Measurements from ENCODE around the gene PIGU. TPM values are rescaled to one million over a fixed set of nuclear protein-coding genes. Genes with fewer than 3 reads are reported as not detected.

PIGU gene
- polyA plus RNA-seq, 1 of the 3 experiments (the other 2 are of a cell fraction): 40.3 TPM

DNA sequence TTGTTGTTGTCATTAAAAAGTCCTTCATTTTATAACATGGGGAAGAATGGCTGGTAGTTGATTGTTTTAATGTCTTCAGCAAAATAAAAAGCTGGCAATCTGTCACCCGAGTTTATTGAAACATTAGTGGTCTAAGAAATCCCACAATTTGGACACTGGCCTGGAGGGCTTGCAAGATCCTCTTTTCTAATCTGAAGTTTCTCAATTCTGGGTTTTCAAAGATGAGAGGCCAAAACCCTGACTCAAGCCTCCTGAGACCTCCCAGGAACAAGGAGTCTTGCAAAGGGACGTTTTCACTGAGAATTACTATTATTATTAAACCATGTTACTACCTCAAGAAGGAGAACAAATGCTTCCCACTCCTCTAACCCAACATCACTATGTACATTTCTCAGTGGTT, 98.9 kb downstream of the PIGU start (continued):
- TF ChIP-seq, protein P1, sequence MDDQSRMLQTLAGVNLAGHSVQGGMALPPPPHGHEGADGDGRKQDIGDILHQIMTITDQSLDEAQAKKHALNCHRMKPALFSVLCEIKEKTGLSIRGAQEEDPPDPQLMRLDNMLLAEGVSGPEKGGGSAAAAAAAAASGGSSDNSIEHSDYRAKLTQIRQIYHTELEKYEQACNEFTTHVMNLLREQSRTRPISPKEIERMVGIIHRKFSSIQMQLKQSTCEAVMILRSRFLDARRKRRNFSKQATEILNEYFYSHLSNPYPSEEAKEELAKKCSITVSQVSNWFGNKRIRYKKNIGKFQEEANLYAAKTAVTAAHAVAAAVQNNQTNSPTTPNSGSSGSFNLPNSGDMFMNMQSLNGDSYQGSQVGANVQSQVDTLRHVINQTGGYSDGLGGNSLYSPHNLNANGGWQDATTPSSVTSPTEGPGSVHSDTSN (IDR thresholded peaks at IDR 0.05): no peak
- TF ChIP-seq REST (IDR thresholded peaks at IDR 0.05; ENCODE audit: low read depth, low read length) (no peak), EZH2phosphoT487 (IDR thresholded peaks at IDR 0.05; ENCODE audit: borderline replicate concordance, low read depth) (no peak)

DNA sequence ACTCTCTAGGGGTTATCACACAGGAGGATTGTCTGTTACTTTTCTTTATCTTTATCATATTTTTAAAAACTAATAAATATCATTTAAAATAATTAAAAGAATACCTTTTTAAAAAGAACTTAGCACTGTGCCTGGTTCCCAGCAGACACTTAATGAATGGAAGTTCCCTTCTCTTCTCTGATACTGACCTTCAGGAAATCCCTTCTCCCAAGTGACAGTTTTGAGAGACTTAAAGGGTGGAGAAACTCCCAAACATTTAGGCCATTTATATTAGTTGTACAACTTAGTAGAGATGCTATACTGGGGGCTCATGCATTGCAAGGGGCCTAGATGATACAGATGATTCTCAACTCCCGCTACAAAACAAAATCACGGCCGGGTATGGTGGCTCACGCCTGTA, 99.8 kb downstream of the PIGU start:
- Histone ChIP-seq H3K36me3 (replicated peaks in 1 of 2; ENCODE audit: control insufficient read depth in 1 of 2, insufficient read depth in 2 of 2, low read length in 1 of 2) (peaks cover 0 to 8% of the 10 kb centered on the region in 2 experiments), H2AFZ (ENCODE audit: low read depth) (no peak overlapping the region), H3K27me3 (ENCODE audit: insufficient read depth) (no peaks in the 10 kb centered on the region), H3K9me3 (no peaks in the 10 kb centered on the region), H3K4me2 (no peak overlapping the region), H3K4me1 (ENCODE audit: control insufficient read depth in 1 of 2, insufficient read depth in 2 of 2, low read depth in 1 of 2, low read length in 1 of 2) (peaks cover 0 to 11% of the 10 kb centered on the region in 2 experiments; a peak in 3 of 4 replicates), H3K79me2 (ENCODE audit: insufficient read depth) (no peaks in the 10 kb centered on the region), H3K27ac (ENCODE audit: low read depth in 2 of 2, low read length in 1 of 2) (no peak overlapping the region), H3F3A (replicated peaks; ENCODE audit: insufficient read depth) (no peaks in the 10 kb centered on the region), H3K9ac (no peak overlapping the region), H3K4me3 (ENCODE audit: low read depth in 2 of 2, low read length in 1 of 2) (no peak overlapping the region), H4K20me1 (ENCODE audit: insufficient read depth) (no peaks in the 10 kb centered on the region), H3K9me2 (no peaks in the 10 kb centered on the region)
- WGBS (ENCODE audit: low lambda C conversion rate): 90% methylated on average over 4 of the region's 4 CpGs
- CTCF ChIA-PET: no interaction called here
- POLR2A ChIA-PET: no interaction called here
- DNase-seq: no peak
- TF ChIP-seq EP300 (IDR thresholded peaks at IDR 0.05; ENCODE audit: borderline replicate concordance in 1 of 2, low read depth in 1 of 2, low read length in 1 of 2): no peak
- no peak for TF ChIP-seq EZH2phosphoT487 (IDR thresholded peaks at IDR 0.05; ENCODE audit: borderline replicate concordance, low read depth)
- TF ChIP-seq JUND (IDR thresholded peaks at IDR 0.05): no peak
- no peak for TF ChIP-seq ELF1 (IDR thresholded peaks at IDR 0.05)
- TF ChIP-seq ZBTB33 (IDR thresholded peaks at IDR 0.05; ENCODE audit: borderline replicate concordance, low read depth): no peak
- no peak for TF ChIP-seq GABPA (IDR thresholded peaks at IDR 0.05; ENCODE audit: low read depth)
- TF ChIP-seq, protein P1 (IDR thresholded peaks at IDR 0.05): no peak
- no peak for TF ChIP-seq FOXJ3 (CRISPR knock-in tag; IDR thresholded peaks at IDR 0.05)
- no peak for TF ChIP-seq NFIC (IDR thresholded peaks at IDR 0.05; ENCODE audit: borderline replicate concordance)
- TF ChIP-seq, protein P2, sequence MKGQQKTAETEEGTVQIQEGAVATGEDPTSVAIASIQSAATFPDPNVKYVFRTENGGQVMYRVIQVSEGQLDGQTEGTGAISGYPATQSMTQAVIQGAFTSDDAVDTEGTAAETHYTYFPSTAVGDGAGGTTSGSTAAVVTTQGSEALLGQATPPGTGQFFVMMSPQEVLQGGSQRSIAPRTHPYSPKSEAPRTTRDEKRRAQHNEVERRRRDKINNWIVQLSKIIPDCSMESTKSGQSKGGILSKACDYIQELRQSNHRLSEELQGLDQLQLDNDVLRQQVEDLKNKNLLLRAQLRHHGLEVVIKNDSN (IDR thresholded peaks at IDR 0.05; ENCODE audit: borderline replicate concordance, low read depth): no peak
- no peak for TF ChIP-seq GATA2 (CRISPR knock-in tag; IDR thresholded peaks at IDR 0.05)
- TF ChIP-seq REST (IDR thresholded peaks at IDR 0.05; ENCODE audit: low read depth, low read length): no peak
- TF ChIP-seq MEF2A (IDR thresholded peaks at IDR 0.05; ENCODE audit: borderline replicate concordance, low read depth): no peak
- TF ChIP-seq USF2 (IDR thresholded peaks at IDR 0.05; ENCODE audit: borderline replicate concordance, low read depth, low read length): no peak
- no peak for TF ChIP-seq MXI1 (IDR thresholded peaks at IDR 0.05; ENCODE audit: low read depth, low read length)
